Renal cortical epithelial cell (primary cell): ENCODE measurements around the gene TMEM44. TPM values are rescaled to one million over a fixed set of nuclear protein-coding genes. Genes with fewer than 3 reads are reported as not detected.
A peak's percentile ranks its signal among the peaks of the same experiment; 100 is the strongest.

Experiments used
- DNase-seq: peaks from one replicate; pipeline ENCODE4 v3.0.0-alpha.2; 2011; ENCODE audit warnings: low read depth
- total RNA-seq: library from RNA; depleted of rRNA; stranded (reverse); fragments of >200 nt; gene quantifications from 2 replicates; pipeline ENCODE4 v1.2.3, GENCODE V29; 2014

The TMEM44 gene
- 14.9 and 20.7 TPM in 2 replicates for total RNA-seq

- DNase-seq = peak; percentile 59
Measured at GRCh38 chr3:194633349-194634004, at the start of gene TMEM44. Gene TMEM44, minus strand, starts transcription at chr3:194633419. Its CDS starts 204 bp downstream, at chr3:194633215.

- DNase-seq = peak; percentile 86
Measured at GRCh38 chr3:194682694-194683310, 49.6 kb upstream of the TMEM44 start.

- DNase-seq = no peak
Measured at GRCh38 chr3:194682189-194682693, 49.0 kb upstream of the TMEM44 start.

GRCh38 chr3:194680888-194681615, 47.8 kb upstream of the TMEM44 start:
- no peak for DNase-seq

- DNase-seq = no peak
Measured at GRCh38 chr3:194676471-194676870, 43.3 kb upstream of the TMEM44 start.

GRCh38 chr3:194675680-194676079, 42.5 kb upstream of the TMEM44 start:
- no peak for DNase-seq

- DNase-seq = no peak
Measured at GRCh38 chr3:194675081-194675640, 41.9 kb upstream of the TMEM44 start.

- no peak for DNase-seq
Measured at GRCh38 chr3:194673761-194674160, 40.5 kb upstream of the TMEM44 start.

GRCh38 chr3:194672876-194673275, 39.7 kb upstream of the TMEM44 start:
- DNase-seq = no peak

- peak; percentile 82 for DNase-seq
Measured at GRCh38 chr3:194671900-194672808, 38.9 kb upstream of the TMEM44 start, which contains the start of gene LSG1. Gene LSG1, minus strand, starts transcription at chr3:194672191. Its CDS starts 29 bp downstream, at chr3:194672162.

GRCh38 chr3:194671511-194671899, 38.3 kb upstream of the TMEM44 start:
- DNase-seq = peak; percentile 57

GRCh38 chr3:194667363-194667762, 34.1 kb upstream of the TMEM44 start:
- DNase-seq = no peak

- no peak for DNase-seq
Measured at GRCh38 chr3:194664857-194665256, 31.6 kb upstream of the TMEM44 start.

GRCh38 chr3:194661946-194662345, 28.7 kb upstream of the TMEM44 start:
- no peak for DNase-seq

GRCh38 chr3:194661374-194661773, 28.2 kb upstream of the TMEM44 start:
- DNase-seq = no peak

- no peak for DNase-seq
Measured at GRCh38 chr3:194659778-194660177, 26.6 kb upstream of the TMEM44 start.

GRCh38 chr3:194658477-194659242, 25.4 kb upstream of the TMEM44 start:
- no peak for DNase-seq

- no peak for DNase-seq
Measured at GRCh38 chr3:194657439-194657838, 24.2 kb upstream of the TMEM44 start.

- no peak for DNase-seq
Measured at GRCh38 chr3:194654443-194654842, 21.2 kb upstream of the TMEM44 start.

GRCh38 chr3:194647747-194648146, 14.5 kb upstream of the TMEM44 start:
- peak; percentile 21 for DNase-seq
